Right cardiac atrium (tissue), 5 donors: Measurements from ENCODE around the gene MAP4K1. TPM values are rescaled to one million over a fixed set of nuclear protein-coding genes. Genes with fewer than 3 reads are reported as not detected.

Source experiments
- ATAC-seq, 2 donors: fragments of 200-7000 bp; cut with Tn5 transposase; one replicate each; pipeline versions ENCODE4 v1.8.0 to v1.9.1; 2020; ENCODE audit warnings: moderate library complexity in 2 of 2, mild to moderate bottlenecking in 1 of 2
- DNase-seq, 3 donors: peaks; one replicate each; pipeline ENCODE4 v3.0.0-alpha.2; 2020
- H3K27ac ChIP-seq: one replicate; pipeline ENCODE4 v1.5.1; 2013; ENCODE audit warnings: mild to moderate bottlenecking, low read length, control low read depth, moderate library complexity
- H3K27me3 ChIP-seq: one replicate; pipeline ENCODE4 v1.6.1; 2013; ENCODE audit not compliant: control insufficient read depth, insufficient read depth
- H3K4me1 ChIP-seq: one replicate; pipeline ENCODE4 v1.6.1; 2013; ENCODE audit warnings: low read length; ENCODE audit not compliant: control insufficient read depth, insufficient read depth
- H3K4me3 ChIP-seq: one replicate; pipeline ENCODE4 v1.5.1; 2013; ENCODE audit warnings: low read length, control low read depth
- H3K9me3 ChIP-seq: one replicate; pipeline ENCODE4 v1.6.1; 2013; ENCODE audit warnings: low read length; ENCODE audit not compliant: control insufficient read depth
- WGBS: extraction: QIAGEN DNeasy Blood & Tissue Kit; methylation state at CpG from one replicate; pipeline ENCODE4 v1.1.7; 2013; 5-methylcytosine and 5-hydroxymethylcytosine counted together
- intact Hi-C, 4 donors: fragments of 100-400 bp; cut with DNase I; formaldehyde crosslinking; loops; one replicate each; pipeline versions ENCODE4 v1.11.0 to v1.14.0; 2022 to 2023
- polyA plus RNA-seq: library from polyadenylated mRNA; stranded (reverse); fragments of 200-250 nt; gene quantifications from one replicate; pipeline ENCODE4 v1.2.3, GENCODE V29; 2013
- total RNA-seq, 4 donors: library from RNA; stranded (reverse); fragmentation: NEBNext Ultra II Directional; extraction: Animal tissue kit (Norgen Biotek cat#: 25700); gene quantifications; one replicate each; pipeline ENCODE4 v1.2.1, GENCODE V29; 2021
- donor health status: healthy with polysubstance abuse.
- donor health status: DM: no; HTN: yes; CAD: no.
- donor health status: DM: no; HTN: no; CAD: no.
- donor health status: DM: no; HTN: yes; CAD: no; lungs with severe emphysema.
- donor health status: DM: yes; HTN: yes; CAD: no.

The MAP4K1 gene
- total and polyA plus RNA-seq, 5 donors = 0.88 to 4.4 (median 2.1) TPM

- peaks cover 58% of the 10 kb centered on the region for H3K4me1 ChIP-seq
- 56% methylated on average over 7 of the region's 7 CpGs for WGBS
- intact Hi-C loops = no loop called here
- no peaks in the 10 kb centered on the region for H3K9me3 ChIP-seq
- no peak for ATAC-seq
- peak overlapping the region; percentile 77 for H3K27ac ChIP-seq
- H3K27me3 ChIP-seq = no peaks in the 10 kb centered on the region
- H3K4me3 ChIP-seq = no peak overlapping the region
- DNase-seq = no peak
These were observed 43.4 kb upstream of the MAP4K1 start for GRCh38 chr19:38661136-38661535.

GRCh38 chr19:38660724-38661123 is 43.0 kb upstream of the MAP4K1 start:
- Histone ChIP-seq H3K27ac (peak overlapping the region; percentile 77), H3K4me1 (peaks cover 57% of the 10 kb centered on the region), H3K4me3 (no peak overlapping the region), H3K27me3 (no peaks in the 10 kb centered on the region), H3K9me3 (no peaks in the 10 kb centered on the region)
- WGBS = 72% methylated on average over 9 of the region's 9 CpGs
- DNase-seq = no peak
- intact Hi-C loops = no loop called here
- ATAC-seq = no peak

GRCh38 chr19:38658462-38659306 is 40.9 kb upstream of the MAP4K1 start:
- peak overlapping the region; percentile 81 for H3K27ac ChIP-seq
- peaks cover 48% of the 10 kb centered on the region for H3K4me1 ChIP-seq
- ATAC-seq (peak; percentile 73 to 84), DNase-seq (peak in 1 of 3 donors; percentile 59)
- intact Hi-C loops = loop anchor here in 2 of 4 donors (5.0 to 10.0 kb wide), 2 partner anchors 56 to 64 kb away; no protein-coding TSS in a partner anchor
- H3K4me3 ChIP-seq = no peak overlapping the region
- 29% methylated on average over 15 of the region's 15 CpGs for WGBS
- no peaks in the 10 kb centered on the region for H3K27me3 ChIP-seq
- H3K9me3 ChIP-seq = no peaks in the 10 kb centered on the region

DNA sequence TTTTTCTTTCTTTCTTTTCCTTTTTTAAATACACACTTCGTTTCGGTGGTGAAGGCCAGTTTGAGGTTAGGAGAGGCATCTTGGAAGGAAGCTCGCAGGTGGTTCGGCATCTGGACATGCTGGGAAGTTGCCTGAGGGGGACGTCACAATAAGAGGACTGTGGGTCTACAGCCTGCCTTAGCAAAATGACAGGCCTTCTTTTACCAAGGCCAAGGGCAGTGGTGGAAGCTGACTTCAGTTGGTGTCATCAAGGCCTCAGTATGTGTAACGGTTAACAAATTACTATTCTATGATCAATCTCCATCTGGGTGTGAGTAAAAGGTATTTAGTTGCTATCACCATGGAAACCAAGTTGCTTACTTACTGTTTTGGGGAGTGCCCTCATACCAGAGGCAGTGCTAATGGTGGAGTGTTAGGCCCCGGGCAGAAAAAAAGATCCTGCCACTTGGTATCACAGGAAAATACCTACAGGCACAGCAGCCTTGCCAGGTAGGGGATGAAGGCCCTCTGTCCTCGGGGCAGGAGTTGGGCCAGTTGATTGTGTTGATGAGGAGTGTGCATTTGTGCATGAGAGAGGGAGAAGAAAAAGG is 40.0 kb upstream of the MAP4K1 start:
- Histone ChIP-seq H3K4me3 (no peak overlapping the region), H3K9me3 (no peaks in the 10 kb centered on the region), H3K27ac (peak overlapping the region; percentile 93), H3K4me1 (peaks cover 42% of the 10 kb centered on the region), H3K27me3 (no peaks in the 10 kb centered on the region)
- ATAC-seq (no peak), DNase-seq (peak in 1 of 3 donors; percentile 18)
- intact Hi-C loops = loop anchor here in 2 of 4 donors (5.0 to 10.0 kb wide), 2 partner anchors 57 to 65 kb away; no protein-coding TSS in a partner anchor
- WGBS = 55% methylated on average over 8 of the region's 8 CpGs

DNA sequence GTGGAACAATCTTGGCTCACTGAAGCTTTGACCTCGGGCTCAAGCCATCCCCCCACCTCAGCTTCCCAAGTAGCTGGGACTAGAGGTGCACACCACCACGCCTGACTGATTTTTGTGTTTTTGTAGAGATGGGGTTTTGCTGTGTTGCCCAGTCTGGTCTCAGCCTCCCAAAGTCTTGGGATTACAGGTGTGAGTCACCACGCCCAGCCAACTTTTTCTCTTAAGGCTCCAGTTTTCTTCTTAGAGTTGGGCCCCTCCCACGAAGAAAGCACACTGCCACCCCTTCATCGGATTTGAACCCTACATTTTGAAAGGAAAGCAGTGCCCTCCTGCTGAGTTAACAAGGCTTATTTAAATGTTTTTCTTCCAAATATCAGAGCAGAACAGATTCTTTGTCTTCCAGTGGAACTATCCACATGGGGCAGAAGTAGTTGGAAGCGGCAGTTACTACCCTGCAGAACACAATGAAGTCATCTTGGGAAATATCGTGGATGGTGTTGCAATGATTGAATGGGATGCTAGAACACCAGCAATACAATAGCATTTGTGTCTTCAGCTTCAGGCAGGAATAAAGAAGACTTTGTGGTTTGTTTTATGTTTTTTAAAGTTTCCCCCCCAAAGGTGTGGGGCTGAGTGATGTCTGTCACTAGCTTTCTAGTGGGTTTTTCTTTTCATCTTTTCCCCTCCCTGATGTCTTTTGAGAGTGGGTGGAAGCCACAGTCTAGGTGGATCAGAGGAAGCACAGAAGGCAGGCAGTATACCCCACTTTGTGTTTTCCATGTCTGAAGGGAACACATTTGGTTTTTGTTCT is 38.6 kb upstream of the MAP4K1 start:
- ATAC-seq (peak in 1 of 2 donors; percentile 23), DNase-seq (no peak)
- Histone ChIP-seq H3K4me3 (no peak overlapping the region), H3K27me3 (no peaks in the 10 kb centered on the region), H3K4me1 (peaks cover 45% of the 10 kb centered on the region), H3K9me3 (no peaks in the 10 kb centered on the region), H3K27ac (peak overlapping the region; percentile 87)
- 58% methylated on average over 7 of the region's 7 CpGs for WGBS
- intact Hi-C loops = loop anchor here in 2 of 4 donors (5.0 to 10.0 kb wide), 2 partner anchors 58 to 66 kb away; no protein-coding TSS in a partner anchor

DNA sequence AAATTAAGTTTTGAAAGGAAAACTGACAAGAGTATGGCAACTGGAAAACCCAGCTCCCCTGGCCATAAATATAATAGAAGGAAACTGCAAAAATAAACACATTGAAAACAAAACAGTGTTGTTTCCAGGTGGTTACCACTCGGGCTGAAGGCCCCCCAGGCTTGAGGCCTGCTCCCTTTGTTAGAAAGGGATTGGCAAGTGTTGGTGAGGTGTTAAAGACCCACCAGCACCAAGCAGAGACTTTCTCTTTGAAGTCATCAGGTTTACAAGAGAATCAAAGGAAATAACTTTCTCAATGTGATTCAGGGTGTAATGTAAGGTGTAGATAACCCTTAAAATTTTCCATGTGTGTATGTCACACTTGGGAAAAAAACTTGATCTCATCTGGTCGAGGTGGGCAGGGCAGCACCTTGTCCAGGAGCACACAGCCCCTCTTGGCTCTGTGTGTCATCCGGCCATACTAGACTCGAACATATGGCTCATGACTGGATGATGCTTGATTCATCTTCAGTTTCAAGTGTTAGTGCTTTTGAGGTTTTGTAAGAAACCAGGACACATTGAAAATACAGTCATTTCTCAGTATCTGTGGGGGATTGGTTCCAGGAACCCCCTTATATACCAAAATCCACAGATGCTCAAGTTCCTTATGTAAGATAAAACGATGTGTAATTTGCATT is 37.5 kb upstream of the MAP4K1 start:
- Histone ChIP-seq H3K4me1 (peaks cover 42% of the 10 kb centered on the region), H3K27me3 (no peaks in the 10 kb centered on the region), H3K9me3 (no peaks in the 10 kb centered on the region), H3K4me3 (no peak overlapping the region), H3K27ac (peak overlapping the region; percentile 72)
- WGBS = 43% methylated on average over 5 of the region's 5 CpGs
- intact Hi-C loops = loop anchor here in 2 of 4 donors (5.0 to 10.0 kb wide), 2 partner anchors 60 to 67 kb away; no protein-coding TSS in a partner anchor
- DNase-seq = peak in 1 of 3 donors; percentile 19
- ATAC-seq = no peak

DNA sequence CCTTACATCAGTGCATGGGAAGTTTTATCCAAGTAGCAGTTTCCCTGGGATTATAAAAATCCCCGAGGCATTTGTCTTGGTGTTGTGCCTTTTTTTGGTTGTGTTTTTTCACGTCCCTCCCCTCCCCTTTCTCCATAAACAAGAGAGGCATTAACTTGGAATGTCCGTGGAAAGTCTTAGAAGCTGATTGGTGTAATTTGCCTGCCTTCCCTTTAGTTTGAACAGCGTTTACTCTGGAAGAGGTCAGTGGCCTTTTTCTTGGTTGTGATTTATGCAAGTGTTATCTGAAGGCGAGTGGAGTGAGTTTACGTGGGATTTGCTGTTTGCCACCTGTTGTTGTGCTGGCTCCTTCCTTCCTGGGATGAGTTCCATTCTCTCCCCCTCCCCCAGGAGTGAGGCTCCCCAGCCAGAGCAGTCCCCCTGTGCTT is 36.9 kb upstream of the MAP4K1 start:
- no peaks in the 10 kb centered on the region for H3K9me3 ChIP-seq
- H3K4me3 ChIP-seq = no peak overlapping the region
- ATAC-seq = no peak
- no peaks in the 10 kb centered on the region for H3K27me3 ChIP-seq
- WGBS = 15% methylated on average over 6 of the region's 6 CpGs
- intact Hi-C loops = loop anchor here (5.0 to 10.0 kb wide), 6 partner anchors 38 to 73 kb away; no protein-coding TSS in a partner anchor
- no peak for DNase-seq
- H3K4me1 ChIP-seq = peaks cover 43% of the 10 kb centered on the region
- peak overlapping the region; percentile 78 for H3K27ac ChIP-seq

- DNase-seq (peak; percentile 59 to 83 (median 68)), ATAC-seq (peak; percentile 26 to 58)
- intact Hi-C loops = loop anchor here in 3 of 4 donors (5.0 to 10.0 kb wide), 5 partner anchors 39 to 74 kb away; no protein-coding TSS in a partner anchor
- 26% methylated on average over 7 of the region's 7 CpGs for WGBS
- no peaks in the 10 kb centered on the region for H3K9me3 ChIP-seq
- no peaks in the 10 kb centered on the region for H3K27me3 ChIP-seq
- peak overlapping the region; percentile 100 for H3K27ac ChIP-seq
- peaks cover 33% of the 10 kb centered on the region for H3K4me1 ChIP-seq
- H3K4me3 ChIP-seq = no peak overlapping the region
These were observed 35.3 kb upstream of the MAP4K1 start for GRCh38 chr19:38653028-38653571.

DNA sequence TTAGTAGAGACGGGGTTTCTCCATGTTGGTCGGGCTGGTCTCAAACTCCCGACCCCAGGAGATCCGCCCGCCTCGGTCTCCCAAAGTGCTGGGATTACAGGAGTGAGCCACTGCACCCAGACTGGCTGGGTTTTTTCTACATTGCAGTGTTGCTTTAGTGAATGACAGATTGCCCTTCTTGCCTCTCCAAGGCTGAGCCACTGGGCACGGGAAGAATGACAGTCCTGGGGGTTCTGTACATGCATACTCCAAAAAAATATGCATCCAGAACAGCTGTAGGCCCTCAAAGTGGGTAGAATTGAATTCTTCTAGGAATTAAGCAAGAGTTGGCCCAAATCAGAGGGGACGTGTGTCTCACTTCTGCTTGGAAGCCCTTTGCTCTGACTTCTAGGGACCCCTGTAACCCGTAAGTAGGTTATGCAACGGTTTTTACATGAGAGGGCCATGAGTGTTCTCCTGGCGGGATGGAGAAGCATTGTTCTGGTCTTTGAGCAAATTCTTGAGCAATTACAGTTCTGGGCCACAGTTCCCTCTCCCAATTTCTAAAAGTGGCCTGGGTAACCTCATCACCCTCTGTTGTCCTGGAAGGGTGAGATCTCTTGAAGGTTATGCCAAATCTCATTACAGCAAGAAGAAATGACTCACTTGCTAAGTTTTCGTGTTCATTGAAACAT is 33.3 kb upstream of the MAP4K1 start:
- ATAC-seq = peak; percentile 28 to 30
- Histone ChIP-seq H3K9me3 (no peaks in the 10 kb centered on the region), H3K27me3 (no peaks in the 10 kb centered on the region), H3K27ac (peak overlapping the region; percentile 80), H3K4me1 (peaks cover 21% of the 10 kb centered on the region), H3K4me3 (peak overlapping the region; percentile 93)
- WGBS = 43% methylated on average over 12 of the region's 12 CpGs
- intact Hi-C loops = loop anchor here in 3 of 4 donors (5.0 to 10.0 kb wide), 5 partner anchors 41 to 76 kb away; no protein-coding TSS in a partner anchor
- peak; percentile 41 to 52 (median 47) for DNase-seq
